HepG2 (cell line): ENCODE measurements around the gene SLC25A19. TPM values are rescaled to one million over a fixed set of nuclear protein-coding genes. Genes with fewer than 3 reads are reported as not detected.

Experiments
- FOSL1 ChIP-seq: sonication (generic); formaldehyde crosslinking; IDR thresholded peaks from 2 replicates; pipeline ENCODE4 v1.9.0; 2021; ENCODE audit warnings: missing genetic modification reagents, borderline replicate concordance
- GATAD2A ChIP-seq: IDR thresholded peaks from 2 replicates; pipeline ENCODE4 v1.6.1; 2016
- GLMP ChIP-seq: sonication (generic); formaldehyde crosslinking; IDR thresholded peaks from 2 replicates; pipeline ENCODE4 v1.9.0; 2021; ENCODE audit warnings: missing genetic modification reagents, mild to moderate bottlenecking, borderline replicate concordance
- NFKBIZ ChIP-seq: IDR thresholded peaks from 2 replicates; pipeline ENCODE4 v1.6.1; 2018; ENCODE audit warnings: missing genetic modification reagents, missing compliant biosample characterization
- NFRKB ChIP-seq: fragments of 450-650 bp; IDR thresholded peaks from 2 replicates; pipeline ENCODE4 v1.6.1; 2017
- REPIN1 ChIP-seq: sonication (generic); formaldehyde crosslinking; IDR thresholded peaks from 2 replicates; pipeline ENCODE4 v1.8.0; 2022; ENCODE audit warnings: missing genetic modification reagents, low read depth, mild to moderate bottlenecking, borderline replicate concordance
- SIX1 ChIP-seq: sonication (generic); formaldehyde crosslinking; IDR thresholded peaks from 2 replicates; pipeline ENCODE4 v1.4.0; 2020; ENCODE audit warnings: missing genetic modification reagents, borderline replicate concordance
- ZNF136 ChIP-seq: sonication (generic); formaldehyde crosslinking; IDR thresholded peaks from 2 replicates; pipeline ENCODE4 v1.8.1; 2022; ENCODE audit warnings: low read depth, mild to moderate bottlenecking, moderate library complexity, missing genetic modification reagents
- ZNF530 ChIP-seq: sonication (generic); formaldehyde crosslinking; IDR thresholded peaks from 2 replicates; pipeline ENCODE4 v1.5.0; 2020; ENCODE audit warnings: low read depth, mild to moderate bottlenecking, missing genetic modification reagents
- ZNF605 ChIP-seq: sonication (generic); formaldehyde crosslinking; IDR thresholded peaks from 2 replicates; pipeline ENCODE4 v1.8.0; 2022; ENCODE audit warnings: mild to moderate bottlenecking, missing genetic modification reagents
- ZNF704 ChIP-seq: sonication (generic); formaldehyde crosslinking; IDR thresholded peaks from 2 replicates; pipeline ENCODE4 v1.8.1; 2023; ENCODE audit warnings: mild to moderate bottlenecking, inconsistent platforms, moderate library complexity, missing genetic modification reagents, borderline replicate concordance
- polyA plus RNA-seq, 8 experiments: library from polyadenylated mRNA; depleted of rRNA in 3 of 8; stranded (reverse) in 7 of 8; unstranded in 1 of 8; fragments of >200 nt; fragmentation: Illumina TruSeq in 4 of 8; extraction: Trizol in 4 of 8; gene quantifications; 2 replicates each; pipeline versions ENCODE4 v1.2.1 to v1.2.3, GENCODE V29; 2011 to 2016; ENCODE audit warnings: low read depth in 4 of 8, missing spikeins in 1 of 8, mixed read lengths in 1 of 8; ENCODE audit not compliant: insufficient read depth in 1 of 8
- total RNA-seq, 5 experiments: library from RNA; depleted of rRNA; stranded (reverse); fragments of >200 nt; fragmentation: Illumina TruSeq; extraction: Trizol; gene quantifications; 2 replicates each; pipeline ENCODE4 v1.2.3, GENCODE V29; 2016; ENCODE audit warnings: low read depth in 1 of 5
- TF ChIP-seq, protein P1 (sequence below): sonication (generic); formaldehyde crosslinking; IDR thresholded peaks from 2 replicates; pipeline ENCODE4 v1.9.0; 2021; ENCODE audit warnings: mild to moderate bottlenecking, missing genetic modification reagents
- TF ChIP-seq, protein P2 (sequence below): sonication (generic); formaldehyde crosslinking; IDR thresholded peaks from 2 replicates; pipeline ENCODE4 v1.4.0; 2020; ENCODE audit warnings: missing genetic modification reagents, mild to moderate bottlenecking, borderline replicate concordance
- TF ChIP-seq, protein P3 (sequence below): sonication (generic); formaldehyde crosslinking; IDR thresholded peaks from 2 replicates; pipeline ENCODE4 v1.4.0; 2020; ENCODE audit warnings: missing genetic modification reagents, borderline replicate concordance

SLC25A19 gene
- total and polyA plus RNA-seq, 2 of the 13 experiments (the other 11 are each of a cell fraction or from before 2014, with no cell fraction given) = 24.4 to 41.4 TPM

- TF ChIP-seq, protein P1, sequence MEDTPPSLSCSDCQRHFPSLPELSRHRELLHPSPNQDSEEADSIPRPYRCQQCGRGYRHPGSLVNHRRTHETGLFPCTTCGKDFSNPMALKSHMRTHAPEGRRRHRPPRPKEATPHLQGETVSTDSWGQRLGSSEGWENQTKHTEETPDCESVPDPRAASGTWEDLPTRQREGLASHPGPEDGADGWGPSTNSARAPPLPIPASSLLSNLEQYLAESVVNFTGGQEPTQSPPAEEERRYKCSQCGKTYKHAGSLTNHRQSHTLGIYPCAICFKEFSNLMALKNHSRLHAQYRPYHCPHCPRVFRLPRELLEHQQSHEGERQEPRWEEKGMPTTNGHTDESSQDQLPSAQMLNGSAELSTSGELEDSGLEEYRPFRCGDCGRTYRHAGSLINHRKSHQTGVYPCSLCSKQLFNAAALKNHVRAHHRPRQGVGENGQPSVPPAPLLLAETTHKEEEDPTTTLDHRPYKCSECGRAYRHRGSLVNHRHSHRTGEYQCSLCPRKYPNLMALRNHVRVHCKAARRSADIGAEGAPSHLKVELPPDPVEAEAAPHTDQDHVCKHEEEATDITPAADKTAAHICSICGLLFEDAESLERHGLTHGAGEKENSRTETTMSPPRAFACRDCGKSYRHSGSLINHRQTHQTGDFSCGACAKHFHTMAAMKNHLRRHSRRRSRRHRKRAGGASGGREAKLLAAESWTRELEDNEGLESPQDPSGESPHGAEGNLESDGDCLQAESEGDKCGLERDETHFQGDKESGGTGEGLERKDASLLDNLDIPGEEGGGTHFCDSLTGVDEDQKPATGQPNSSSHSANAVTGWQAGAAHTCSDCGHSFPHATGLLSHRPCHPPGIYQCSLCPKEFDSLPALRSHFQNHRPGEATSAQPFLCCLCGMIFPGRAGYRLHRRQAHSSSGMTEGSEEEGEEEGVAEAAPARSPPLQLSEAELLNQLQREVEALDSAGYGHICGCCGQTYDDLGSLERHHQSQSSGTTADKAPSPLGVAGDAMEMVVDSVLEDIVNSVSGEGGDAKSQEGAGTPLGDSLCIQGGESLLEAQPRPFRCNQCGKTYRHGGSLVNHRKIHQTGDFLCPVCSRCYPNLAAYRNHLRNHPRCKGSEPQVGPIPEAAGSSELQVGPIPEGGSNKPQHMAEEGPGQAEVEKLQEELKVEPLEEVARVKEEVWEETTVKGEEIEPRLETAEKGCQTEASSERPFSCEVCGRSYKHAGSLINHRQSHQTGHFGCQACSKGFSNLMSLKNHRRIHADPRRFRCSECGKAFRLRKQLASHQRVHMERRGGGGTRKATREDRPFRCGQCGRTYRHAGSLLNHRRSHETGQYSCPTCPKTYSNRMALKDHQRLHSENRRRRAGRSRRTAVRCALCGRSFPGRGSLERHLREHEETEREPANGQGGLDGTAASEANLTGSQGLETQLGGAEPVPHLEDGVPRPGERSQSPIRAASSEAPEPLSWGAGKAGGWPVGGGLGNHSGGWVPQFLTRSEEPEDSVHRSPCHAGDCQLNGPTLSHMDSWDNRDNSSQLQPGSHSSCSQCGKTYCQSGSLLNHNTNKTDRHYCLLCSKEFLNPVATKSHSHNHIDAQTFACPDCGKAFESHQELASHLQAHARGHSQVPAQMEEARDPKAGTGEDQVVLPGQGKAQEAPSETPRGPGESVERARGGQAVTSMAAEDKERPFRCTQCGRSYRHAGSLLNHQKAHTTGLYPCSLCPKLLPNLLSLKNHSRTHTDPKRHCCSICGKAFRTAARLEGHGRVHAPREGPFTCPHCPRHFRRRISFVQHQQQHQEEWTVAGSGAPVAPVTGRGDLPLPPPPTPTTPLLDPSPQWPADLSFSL (CRISPR knock-in tag) = 0 out of 2 replicates have a peak, but pooled peaks have one; percentile 37
- TF ChIP-seq ZNF605 (CRISPR knock-in tag) = 0 out of 2 replicates have a peak, but pooled peaks have one; percentile 31
- no peak for TF ChIP-seq ZNF704 (CRISPR knock-in tag)
- no peak for TF ChIP-seq FOSL1
- 0 out of 2 replicates have a peak, but pooled peaks have one; percentile 19 for TF ChIP-seq GATAD2A (CRISPR knock-in tag)
- TF ChIP-seq ZNF530 (CRISPR knock-in tag) = no peak
- TF ChIP-seq, protein P2, sequence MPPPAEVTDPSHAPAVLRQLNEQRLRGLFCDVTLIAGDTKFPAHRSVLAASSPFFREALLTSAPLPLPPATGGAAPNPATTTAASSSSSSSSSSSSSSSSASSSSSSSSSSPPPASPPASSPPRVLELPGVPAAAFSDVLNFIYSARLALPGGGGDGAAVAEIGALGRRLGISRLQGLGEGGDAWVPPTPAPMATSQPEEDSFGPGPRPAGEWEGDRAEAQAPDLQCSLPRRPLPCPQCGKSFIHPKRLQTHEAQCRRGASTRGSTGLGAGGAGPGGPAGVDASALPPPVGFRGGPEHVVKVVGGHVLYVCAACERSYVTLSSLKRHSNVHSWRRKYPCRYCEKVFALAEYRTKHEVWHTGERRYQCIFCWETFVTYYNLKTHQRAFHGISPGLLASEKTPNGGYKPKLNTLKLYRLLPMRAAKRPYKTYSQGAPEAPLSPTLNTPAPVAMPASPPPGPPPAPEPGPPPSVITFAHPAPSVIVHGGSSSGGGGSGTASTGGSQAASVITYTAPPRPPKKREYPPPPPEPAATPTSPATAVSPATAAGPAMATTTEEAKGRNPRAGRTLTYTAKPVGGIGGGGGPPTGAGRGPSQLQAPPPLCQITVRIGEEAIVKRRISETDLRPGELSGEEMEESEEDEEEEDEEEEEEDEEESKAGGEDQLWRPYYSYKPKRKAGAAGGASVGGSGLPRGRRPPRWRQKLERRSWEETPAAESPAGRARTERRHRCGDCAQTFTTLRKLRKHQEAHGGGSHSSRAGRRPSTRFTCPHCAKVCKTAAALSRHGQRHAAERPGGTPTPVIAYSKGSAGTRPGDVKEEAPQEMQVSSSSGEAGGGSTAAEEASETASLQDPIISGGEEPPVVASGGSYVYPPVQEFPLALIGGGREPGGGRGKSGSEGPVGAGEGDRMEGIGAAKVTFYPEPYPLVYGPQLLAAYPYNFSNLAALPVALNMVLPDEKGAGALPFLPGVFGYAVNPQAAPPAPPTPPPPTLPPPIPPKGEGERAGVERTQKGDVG = no peak
- no peak for TF ChIP-seq NFRKB
- TF ChIP-seq, protein P3, sequence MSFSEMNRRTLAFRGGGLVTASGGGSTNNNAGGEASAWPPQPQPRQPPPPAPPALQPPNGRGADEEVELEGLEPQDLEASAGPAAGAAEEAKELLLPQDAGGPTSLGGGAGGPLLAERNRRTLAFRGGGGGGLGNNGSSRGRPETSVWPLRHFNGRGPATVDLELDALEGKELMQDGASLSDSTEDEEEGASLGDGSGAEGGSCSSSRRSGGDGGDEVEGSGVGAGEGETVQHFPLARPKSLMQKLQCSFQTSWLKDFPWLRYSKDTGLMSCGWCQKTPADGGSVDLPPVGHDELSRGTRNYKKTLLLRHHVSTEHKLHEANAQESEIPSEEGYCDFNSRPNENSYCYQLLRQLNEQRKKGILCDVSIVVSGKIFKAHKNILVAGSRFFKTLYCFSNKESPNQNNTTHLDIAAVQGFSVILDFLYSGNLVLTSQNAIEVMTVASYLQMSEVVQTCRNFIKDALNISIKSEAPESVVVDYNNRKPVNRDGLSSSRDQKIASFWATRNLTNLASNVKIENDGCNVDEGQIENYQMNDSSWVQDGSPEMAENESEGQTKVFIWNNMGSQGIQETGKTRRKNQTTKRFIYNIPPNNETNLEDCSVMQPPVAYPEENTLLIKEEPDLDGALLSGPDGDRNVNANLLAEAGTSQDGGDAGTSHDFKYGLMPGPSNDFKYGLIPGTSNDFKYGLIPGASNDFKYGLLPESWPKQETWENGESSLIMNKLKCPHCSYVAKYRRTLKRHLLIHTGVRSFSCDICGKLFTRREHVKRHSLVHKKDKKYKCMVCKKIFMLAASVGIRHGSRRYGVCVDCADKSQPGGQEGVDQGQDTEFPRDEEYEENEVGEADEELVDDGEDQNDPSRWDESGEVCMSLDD (CRISPR knock-in tag) = no peak
- TF ChIP-seq GLMP (CRISPR knock-in tag) = no peak
- no peak for TF ChIP-seq REPIN1
- TF ChIP-seq SIX1 (CRISPR knock-in tag) = no peak
- TF ChIP-seq ZNF136 (CRISPR knock-in tag) = no peak
- no peak for TF ChIP-seq NFKBIZ
Observed at GRCh38 chr17:75238684-75239191, 50.5 kb downstream of the SLC25A19 start (continued).
